PC-9 (cell line): ENCODE measurements around the gene LRP1B. TPM values are rescaled to one million over a fixed set of nuclear protein-coding genes. Genes with fewer than 3 reads are reported as not detected.

Source experiments
- BruUV-seq: library from RNA; stranded (reverse); fragments of 400-500 nt; replicated peaks from 2 replicates; lab custom pipeline; 2021; lab: Mats Ljungman, UMichigan
- CTCF ChIA-PET: fragments of 300-600 bp; sonication (Branson Sonifier 250); formaldehyde crosslinking; loops from one replicate; lab custom pipeline; 2022; ENCODE audit warnings: antibody characterized with exemption; lab: Charles Lee
- POLR2A ChIA-PET: fragments of 300-600 bp; sonication (Branson Sonifier 250); formaldehyde crosslinking; loops from one replicate; lab custom pipeline; 2022; ENCODE audit warnings: antibody characterized with exemption; ENCODE audit not compliant: unreplicated experiment; lab: Charles Lee
- DNase-seq, 2 experiments: peaks; one replicate each; pipeline versions ENCODE4 v3.0.0 to v3.0.0-alpha.2; 2015 to 2022; ENCODE audit warnings: mixed read lengths in 1 of 2
- H2AFZ ChIP-seq: fragments of 200-600 bp; sonication (generic); 2 replicates; pipeline ENCODE4 v1.8.1; 2017; ENCODE audit warnings: antibody characterized with exemption
- H3F3A ChIP-seq: fragments of 200-600 bp; sonication (generic); 2 replicates; pipeline ENCODE4 v1.8.1; 2017; ENCODE audit warnings: antibody characterized with exemption, mild to moderate bottlenecking, low read depth; ENCODE audit not compliant: insufficient read depth
- H3K27ac ChIP-seq: fragments of 200-600 bp; sonication (generic); 2 replicates; pipeline ENCODE4 v1.6.1; 2016; ENCODE audit warnings: mixed run types
- H3K27me3 ChIP-seq: fragments of 200-600 bp; sonication (generic); 2 replicates; pipeline ENCODE4 v1.6.1; 2016; ENCODE audit warnings: low read depth, mixed run types; ENCODE audit not compliant: insufficient read depth
- H3K36me3 ChIP-seq: fragments of 200-600 bp; sonication (generic); 2 replicates; pipeline ENCODE4 v1.6.1; 2016; ENCODE audit warnings: low read depth, mixed run types
- H3K4me1 ChIP-seq: fragments of 200-600 bp; sonication (generic); replicated peaks from 2 replicates; pipeline ENCODE4 v1.6.1; 2016; ENCODE audit warnings: mixed run types; ENCODE audit not compliant: insufficient read depth
- H3K4me2 ChIP-seq: fragments of 200-600 bp; sonication (generic); 2 replicates; pipeline ENCODE4 v1.6.1; 2017; ENCODE audit warnings: mixed run types
- H3K4me3 ChIP-seq: fragments of 200-600 bp; sonication (generic); 2 replicates; pipeline ENCODE4 v1.6.1; 2016; ENCODE audit warnings: mixed run types
- H3K79me2 ChIP-seq: fragments of 200-600 bp; sonication (generic); 2 replicates; pipeline ENCODE4 v1.6.1; 2017; ENCODE audit warnings: low read depth, mixed run types
- H3K9me2 ChIP-seq: fragments of 200-600 bp; sonication (generic); 2 replicates; pipeline ENCODE4 v1.8.1; 2017; ENCODE audit warnings: mild to moderate bottlenecking; ENCODE audit not compliant: insufficient read depth
- H3K9me3 ChIP-seq: fragments of 200-600 bp; sonication (generic); 2 replicates; pipeline ENCODE4 v1.8.1; 2016; ENCODE audit warnings: low read depth; ENCODE audit not compliant: insufficient read depth
- H4K20me1 ChIP-seq: fragments of 200-600 bp; sonication (generic); 2 replicates; pipeline ENCODE4 v1.8.1; 2017; ENCODE audit not compliant: insufficient read depth
- CTCF ChIP-seq: fragments of 200-600 bp; sonication (generic); conservative IDR thresholded peaks from 2 replicates; pipeline ENCODE4 v1.6.1; 2017; ENCODE audit warnings: mixed run types, antibody characterized with exemption, mild to moderate bottlenecking, moderate library complexity
- EZH2 ChIP-seq: fragments of 200-600 bp; sonication (generic); IDR thresholded peaks from 2 replicates; pipeline ENCODE4 v1.8.0; 2017; ENCODE audit warnings: antibody characterized with exemption, low read depth
- intact Hi-C: fragments of 100-400 bp; cut with micrococcal nuclease; formaldehyde crosslinking; loops from one replicate; pipeline ENCODE4 v1.10.0; 2022; ENCODE audit not compliant: unreplicated experiment
- total RNA-seq: library from RNA; stranded (reverse); gene quantifications from 2 replicates; pipeline ENCODE4 v1.2.3, GENCODE V29; 2021

The LRP1B gene
- total RNA-seq, 1 experiment from 2014 or later = 1.7 TPM

GRCh38 chr2:142134911-142135310, 4.1 kb upstream of the LRP1B start:
- Histone ChIP-seq H3K79me2 (no peaks in the 10 kb centered on the region), H3K9me2 (no peaks in the 10 kb centered on the region), H3K4me2 (no peak overlapping the region), H3K36me3 (no peaks in the 10 kb centered on the region), H3K4me3 (no peak overlapping the region), H2AFZ (no peak overlapping the region), H3K4me1 (peaks cover 8% of the 10 kb centered on the region), H3K27ac (no peak overlapping the region), H3K9me3 (no peaks in the 10 kb centered on the region; the same call in 1 of the 2 replicates), H3K27me3 (no peaks in the 10 kb centered on the region), H3F3A (peaks cover 10% of the 10 kb centered on the region; the same call in 1 of the 2 replicates), H4K20me1 (no peaks in the 10 kb centered on the region)
- no peak for TF ChIP-seq CTCF
- TF ChIP-seq EZH2 = no peak
- no peak for DNase-seq
- CTCF ChIA-PET = no interaction called here
- POLR2A ChIA-PET = no interaction called here
- intact Hi-C loops = no loop called here
- no TSS peak for BruUV-seq

GRCh38 chr2:142130111-142131009, 456 bp downstream of the LRP1B start:
- CTCF ChIA-PET = interaction anchor here (1.0 kb wide), 1 partner anchor 474 kb away, joined by 3 read pairs; no protein-coding TSS in a partner anchor
- POLR2A ChIA-PET = no interaction called here
- H3K36me3 ChIP-seq = no peaks in the 10 kb centered on the region
- TSS peak; percentile 61 for BruUV-seq
- peak overlapping the region; percentile 82 for H3K4me3 ChIP-seq
- no peaks in the 10 kb centered on the region for H4K20me1 ChIP-seq
- H3F3A ChIP-seq = peaks cover 10% of the 10 kb centered on the region; the same call in 1 of the 2 replicates
- no peaks in the 10 kb centered on the region for H3K79me2 ChIP-seq
- H3K9me2 ChIP-seq = no peaks in the 10 kb centered on the region
- peak overlapping the region; percentile 71 for H3K27ac ChIP-seq
- H3K9me3 ChIP-seq = no peaks in the 10 kb centered on the region; the same call in 1 of the 2 replicates
- DNase-seq = peak; percentile 51 to 64
- no peaks in the 10 kb centered on the region for H3K27me3 ChIP-seq
- H3K4me1 ChIP-seq = peaks cover 8% of the 10 kb centered on the region
- TF ChIP-seq EZH2 (no peak), CTCF (no peak)
- intact Hi-C loops = no loop called here
- H2AFZ ChIP-seq = peak overlapping the region; percentile 95
- peak overlapping the region; percentile 80 for H3K4me2 ChIP-seq

GRCh38 chr2:142128105-142128504, 2.7 kb downstream of the LRP1B start:
- intact Hi-C loops = loop anchor here (10.0 kb wide), 1 partner anchor 1163 kb away; no protein-coding TSS in a partner anchor
- CTCF ChIA-PET = no interaction called here
- Histone ChIP-seq H3K4me3 (no peak overlapping the region), H3K9me2 (no peaks in the 10 kb centered on the region), H3K9me3 (no peaks in the 10 kb centered on the region; the same call in 1 of the 2 replicates), H3K4me1 (peaks cover 8% of the 10 kb centered on the region), H3F3A (peaks cover 10% of the 10 kb centered on the region; the same call in 1 of the 2 replicates), H3K4me2 (no peak overlapping the region), H3K79me2 (no peaks in the 10 kb centered on the region), H3K27me3 (no peaks in the 10 kb centered on the region), H3K27ac (no peak overlapping the region), H4K20me1 (no peaks in the 10 kb centered on the region), H3K36me3 (no peaks in the 10 kb centered on the region), H2AFZ (no peak overlapping the region)
- POLR2A ChIA-PET = no interaction called here
- no peak for DNase-seq
- BruUV-seq = no TSS peak
- no peak for TF ChIP-seq EZH2
